A549 treated with AZD9567 at 1 μM for 4 hours (cell line): Measurements from ENCODE around the gene ABHD1. TPM values are rescaled to one million over a fixed set of nuclear protein-coding genes. Genes with fewer than 3 reads are reported as not detected.

ENCODE experiments used
- total RNA-seq: library from RNA; stranded (reverse); fragments of 200-300 nt; extraction: Qiagen RNA extraction; gene quantifications from 5 replicates; pipeline ENCODE4 v1.2.3, GENCODE V29; 2022; ENCODE audit not compliant: insufficient read depth

Gene ABHD1
- total RNA-seq = 0.98 to 1.5 TPM (median 1.2 TPM) in 4 of 5 replicates, not detected in the other

GRCh38 chr2:27123302-27124150, at the start of gene ABHD1:
Gene ABHD1 (plus strand): TSS chr2:27123815. CDS start chr2:27123949, 134 bp downstream.

GRCh38 chr2:27078267-27079194, 45.1 kb upstream of the ABHD1 start, which contains the start of gene EMILIN1:
Gene EMILIN1 (plus strand): TSS chr2:27078615. CDS start chr2:27079066, 451 bp downstream.

GRCh38 chr2:27086724-27087593, 36.7 kb upstream of the ABHD1 start, which contains the start of gene KHK:
Gene KHK (plus strand): TSS chr2:27086772. CDS start chr2:27087260, 488 bp downstream.

GRCh38 chr2:27118525-27119329, 4.9 kb upstream of the ABHD1 start, which contains the start of gene CGREF1:
Gene CGREF1 (minus strand): TSS chr2:27119128. CDS start chr2:27104366, 14,762 bp downstream.

GRCh38 chr2:27133905-27134780, 10.5 kb downstream of the ABHD1 start, which contains the start of gene PREB:
Gene PREB (minus strand): TSS chr2:27134636. CDS start chr2:27134421, 215 bp downstream.

GRCh38 chr2:27139310-27139709, 15.7 kb downstream of the ABHD1 start, which contains the start of gene PRR30:
Gene PRR30 (minus strand): TSS chr2:27139410. CDS start chr2:27138329, 1,081 bp downstream.

GRCh38 chr2:27148801-27149439, 25.3 kb downstream of the ABHD1 start, which contains the start of gene TCF23:
Gene TCF23 (plus strand): TSS chr2:27149004. CDS start chr2:27149134, 130 bp downstream.

Other genes starting within 250 kb of the ABHD1 start
- gene MAPRE3, start 153.2 kb upstream of the ABHD1 start, total RNA-seq = 11.0 to 12.0 TPM (median 11.8 TPM) in 5 replicates
- 64.9 to 70.0 TPM (median 66.6 TPM) in 5 replicates for gene TMEM214, start 90.8 kb upstream of the ABHD1 start, total RNA-seq
- gene AGBL5, start 72.1 kb upstream of the ABHD1 start, total RNA-seq = 25.3 to 37.3 TPM (median 27.1 TPM) in 5 replicates
- gene OST4, start 52.2 kb upstream of the ABHD1 start, total RNA-seq = 534 to 634 TPM (median 555 TPM) in 5 replicates
- 0.35 to 0.57 TPM (median 0.46 TPM) in 4 of 5 replicates, not detected in the other for gene EMILIN1, start 45.2 kb upstream of the ABHD1 start, total RNA-seq
- 8.2 to 11.8 TPM (median 10.4 TPM) in 5 replicates for gene KHK, start 37.0 kb upstream of the ABHD1 start, total RNA-seq
- 6.1 to 8.7 TPM (median 7.9 TPM) in 5 replicates for gene CGREF1, start 4.7 kb upstream of the ABHD1 start, total RNA-seq
- 55.1 to 67.4 TPM (median 61.0 TPM) in 5 replicates for gene PREB, start 10.8 kb downstream of the ABHD1 start, total RNA-seq
- gene PRR30, start 15.6 kb downstream of the ABHD1 start, total RNA-seq = not detected in 5 replicates
- not detected in 5 replicates for gene TCF23, start 25.2 kb downstream of the ABHD1 start, total RNA-seq
- 166 to 218 TPM (median 213 TPM) in 5 replicates for gene ATRAID, start 88.2 kb downstream of the ABHD1 start, total RNA-seq
- gene SLC5A6, start 88.5 kb downstream of the ABHD1 start, total RNA-seq = 63.5 to 78.6 TPM (median 67.4 TPM) in 5 replicates
- gene CAD, start 93.6 kb downstream of the ABHD1 start, total RNA-seq = 59.2 to 74.0 TPM (median 63.1 TPM) in 5 replicates
- gene SLC30A3, start 139.2 kb downstream of the ABHD1 start, total RNA-seq = 4.2 to 9.5 TPM (median 4.2 TPM) in 5 replicates
- not detected in 5 replicates for gene DNAJC5G, start 151.6 kb downstream of the ABHD1 start, total RNA-seq
- gene TRIM54, start 158.6 kb downstream of the ABHD1 start, total RNA-seq = 0.40 to 0.74 TPM (median 0.46 TPM) in 4 of 5 replicates, not detected in the other
- gene UCN, start 184.6 kb downstream of the ABHD1 start, total RNA-seq = 1.8 to 2.9 TPM (median 2.0 TPM) in 4 of 5 replicates, not detected in the other
- 64.5 to 91.0 TPM (median 82.5 TPM) in 5 replicates for gene MPV17, start 199.3 kb downstream of the ABHD1 start, total RNA-seq
- gene GTF3C2, start 232.9 kb downstream of the ABHD1 start, total RNA-seq = 54.5 to 59.0 TPM (median 57.4 TPM) in 5 replicates
- gene EIF2B4, start 246.5 kb downstream of the ABHD1 start, total RNA-seq = 42.9 to 63.8 TPM (median 59.4 TPM) in 5 replicates
- gene SNX17, start 246.8 kb downstream of the ABHD1 start, total RNA-seq = 138 to 151 TPM (median 144 TPM) in 5 replicates